MG63 (cell line): Measurements from ENCODE around the gene IFI16. TPM values are rescaled to one million over a fixed set of nuclear protein-coding genes. Genes with fewer than 3 reads are reported as not detected.
"Not testable (repeated sequence)": the region's sequence is repeated elsewhere in the genome, so short reads cannot be mapped to it uniquely, and the experiment has no call there.

Source experiments
- DNase-seq: peaks from one replicate; pipeline ENCODE4 v3.0.0-alpha.2; 2020
- H3K27me3 ChIP-seq: fragments of 250-450 bp; sonication (Bioruptor Pico); 2 replicates; pipeline ENCODE4 v1.5.1; 2020; ENCODE audit warnings: mild to moderate bottlenecking, moderate library complexity
- H3K36me3 ChIP-seq: fragments of 250-450 bp; sonication (Bioruptor Pico); 2 replicates; pipeline ENCODE4 v1.5.1; 2020; ENCODE audit warnings: mild to moderate bottlenecking, moderate library complexity
- H3K4me3 ChIP-seq: fragments of 250-450 bp; sonication (Bioruptor Pico); 2 replicates; pipeline ENCODE4 v1.5.1; 2020; ENCODE audit warnings: mild to moderate bottlenecking, moderate library complexity
- H3K9me3 ChIP-seq: fragments of 250-450 bp; sonication (Bioruptor Pico); 2 replicates; pipeline ENCODE4 v1.5.1; 2020; ENCODE audit warnings: mild to moderate bottlenecking, moderate library complexity
- total RNA-seq: library from RNA; depleted of rRNA; stranded (reverse); fragments of >200 nt; shearing (Covaris generic); gene quantifications from 2 replicates; pipeline ENCODE4 v1.2.3, GENCODE V29; 2014; ENCODE audit warnings: low replicate concordance

IFI16 gene
- total RNA-seq, 1 experiment from 2014 or later = 33.8 TPM

DNA sequence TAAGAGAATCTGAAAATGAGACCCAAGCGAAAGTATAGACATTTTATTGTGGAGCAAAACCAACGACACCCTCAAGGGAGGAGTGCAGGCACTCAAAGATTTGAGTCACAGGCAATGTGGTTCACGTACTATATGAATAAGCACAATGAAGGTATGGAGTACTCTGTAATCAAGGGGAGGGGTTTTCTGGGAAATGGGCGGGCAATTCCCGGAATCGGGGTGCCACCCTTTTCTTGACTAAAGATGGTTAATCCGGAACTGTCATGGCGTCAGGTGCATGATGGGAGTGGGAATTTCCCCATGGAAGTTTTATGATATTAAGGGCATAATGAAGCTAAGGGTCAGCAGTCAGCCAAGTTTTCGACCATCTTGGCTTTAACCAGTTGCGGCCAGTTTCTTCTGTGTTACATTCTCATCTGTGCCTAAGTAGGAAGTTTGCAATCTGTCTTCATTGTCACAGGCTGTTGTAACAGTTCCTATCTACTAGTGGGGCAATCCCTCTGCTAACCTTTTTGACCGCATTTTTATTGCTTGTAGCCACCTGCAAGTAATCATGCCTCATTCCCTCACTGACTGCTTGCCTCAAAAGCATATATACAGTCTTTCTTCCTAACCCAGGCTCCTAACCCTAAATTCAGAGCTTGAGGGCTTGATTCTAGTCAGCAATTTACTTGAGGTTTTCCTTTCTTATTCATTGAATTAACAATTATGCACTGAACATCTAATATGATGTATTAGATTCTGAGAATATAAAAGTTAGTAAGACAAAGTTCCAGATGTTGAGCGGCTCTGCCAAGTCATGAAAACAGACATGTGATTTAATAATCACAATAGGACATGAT lies 67.6 kb downstream of the IFI16 start:
- no peaks in the 10 kb centered on the region for H3K36me3 ChIP-seq
- peaks cover 9% of the 10 kb centered on the region for H3K27me3 ChIP-seq
- no peak overlapping the region for H3K4me3 ChIP-seq
- H3K9me3 ChIP-seq = no peaks in the 10 kb centered on the region
- peak; percentile 23 for DNase-seq

DNA sequence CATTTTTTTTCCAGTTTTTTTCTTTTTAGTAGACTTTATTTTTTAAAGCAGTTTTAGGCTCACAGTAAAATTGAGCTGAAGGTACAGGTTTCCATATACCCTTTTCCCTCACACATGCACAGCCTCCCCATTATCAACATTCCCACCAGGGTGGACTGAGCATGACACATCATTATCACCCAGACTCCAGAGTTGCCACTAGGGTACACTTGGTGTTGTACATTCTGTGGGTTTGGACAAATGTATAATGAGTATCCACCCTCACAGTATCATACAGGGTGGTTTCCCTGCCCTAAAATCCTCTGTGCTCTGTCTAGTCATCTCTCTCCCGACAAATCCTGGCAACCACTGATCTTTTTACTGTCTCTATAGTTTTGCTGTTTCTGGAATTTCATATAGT lies 69.8 kb downstream of the IFI16 start:
- Histone ChIP-seq H3K36me3 (no peaks in the 10 kb centered on the region), H3K9me3 (no peaks in the 10 kb centered on the region), H3K4me3 (no peak overlapping the region), H3K27me3 (peaks cover 9% of the 10 kb centered on the region)
- no peak for DNase-seq

DNA sequence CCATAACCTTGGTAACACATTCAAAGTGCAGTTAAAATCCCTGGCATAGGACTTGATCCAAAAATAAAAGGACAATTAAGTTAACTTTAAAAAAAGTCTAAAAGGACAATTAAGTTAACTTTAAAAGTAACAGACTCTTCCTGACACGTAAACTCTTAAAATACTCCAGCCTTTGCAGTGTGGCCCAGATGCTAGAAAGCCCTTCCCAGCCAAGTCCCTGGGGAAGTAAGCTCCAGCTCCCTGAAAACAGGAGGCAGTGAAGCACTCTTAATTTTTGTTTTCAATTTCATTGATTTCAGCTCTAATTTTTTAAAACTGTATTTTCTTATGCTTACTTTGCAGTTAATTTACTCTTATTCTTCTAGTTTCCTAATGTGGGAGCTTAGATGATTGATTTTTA lies 71.9 kb downstream of the IFI16 start:
- Histone ChIP-seq H3K36me3 (no peaks in the 10 kb centered on the region), H3K4me3 (no peak overlapping the region), H3K27me3 (peaks cover 9% of the 10 kb centered on the region; the same call in 1 of the 2 replicates), H3K9me3 (no peaks in the 10 kb centered on the region)
- no peak for DNase-seq

DNA sequence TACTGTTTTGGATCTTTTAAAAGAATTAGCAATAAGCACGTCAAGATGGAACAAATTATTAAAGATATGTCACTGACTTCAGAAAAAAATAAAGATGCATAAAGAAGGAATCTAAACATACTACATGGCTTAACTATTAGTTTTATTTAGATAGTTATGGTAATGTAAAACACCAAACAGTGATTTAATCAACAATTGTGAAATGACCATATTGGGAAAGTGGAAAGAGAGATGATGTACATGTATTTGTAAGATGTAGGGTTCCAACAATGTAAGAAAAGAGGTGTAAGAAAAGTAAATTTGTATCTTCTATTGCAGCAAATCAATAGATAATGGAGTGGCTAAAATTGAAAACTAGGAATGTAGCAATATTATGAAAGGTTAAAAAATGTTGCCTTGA lies 73.3 kb downstream of the IFI16 start:
- Histone ChIP-seq H3K4me3 (no peak overlapping the region), H3K36me3 (no peaks in the 10 kb centered on the region), H3K9me3 (no peaks in the 10 kb centered on the region), H3K27me3 (peaks cover 9% of the 10 kb centered on the region; the same call in 1 of the 2 replicates)
- no peak for DNase-seq

DNA sequence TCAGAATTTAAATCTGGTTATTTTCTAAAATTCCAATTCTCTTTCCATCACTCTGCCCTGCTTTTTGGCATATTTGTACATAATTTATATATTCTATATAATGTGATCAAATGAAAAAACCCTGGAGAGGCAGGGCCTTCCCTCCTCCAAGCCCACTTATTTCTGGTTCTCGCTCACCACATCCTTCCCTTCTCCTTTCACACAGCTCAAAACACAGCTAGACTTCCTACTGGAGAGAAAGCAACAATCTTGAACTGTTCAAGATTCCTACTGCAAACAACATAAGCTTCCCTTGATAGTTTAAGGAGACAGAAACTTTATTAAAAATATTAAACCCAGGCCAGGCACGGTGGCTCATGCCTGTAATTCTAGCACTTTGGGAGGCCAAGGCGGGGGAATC lies 74.4 kb downstream of the IFI16 start:
- Histone ChIP-seq H3K36me3 (no peaks in the 10 kb centered on the region), H3K9me3 (no peaks in the 10 kb centered on the region), H3K27me3 (peaks cover 9% of the 10 kb centered on the region; the same call in 1 of the 2 replicates), H3K4me3 (no peak overlapping the region)
- DNase-seq = no peak

DNA sequence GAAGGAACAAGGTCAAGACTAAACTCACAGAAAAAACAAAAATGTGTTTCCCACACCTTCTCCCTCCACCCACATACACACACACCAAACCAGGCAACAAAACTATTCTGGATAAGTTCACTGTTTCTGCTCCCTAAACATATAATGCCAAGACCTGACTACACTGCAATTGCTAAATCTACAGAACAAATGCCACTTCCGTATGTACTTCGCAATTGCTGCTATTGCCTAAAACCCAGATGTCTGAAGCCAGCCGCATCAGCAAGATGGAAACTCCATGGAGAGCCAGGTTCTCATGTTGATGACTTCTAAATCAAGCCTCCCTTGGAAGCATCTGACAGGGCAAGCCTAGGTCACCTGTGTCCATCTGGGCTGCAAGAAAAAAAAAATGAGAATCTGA lies 75.2 kb downstream of the IFI16 start:
- DNase-seq = no peak
- Histone ChIP-seq H3K9me3 (no peaks in the 10 kb centered on the region), H3K4me3 (no peak overlapping the region), H3K27me3 (peaks cover 7% of the 10 kb centered on the region; the same call in 1 of the 2 replicates), H3K36me3 (no peaks in the 10 kb centered on the region)

DNA sequence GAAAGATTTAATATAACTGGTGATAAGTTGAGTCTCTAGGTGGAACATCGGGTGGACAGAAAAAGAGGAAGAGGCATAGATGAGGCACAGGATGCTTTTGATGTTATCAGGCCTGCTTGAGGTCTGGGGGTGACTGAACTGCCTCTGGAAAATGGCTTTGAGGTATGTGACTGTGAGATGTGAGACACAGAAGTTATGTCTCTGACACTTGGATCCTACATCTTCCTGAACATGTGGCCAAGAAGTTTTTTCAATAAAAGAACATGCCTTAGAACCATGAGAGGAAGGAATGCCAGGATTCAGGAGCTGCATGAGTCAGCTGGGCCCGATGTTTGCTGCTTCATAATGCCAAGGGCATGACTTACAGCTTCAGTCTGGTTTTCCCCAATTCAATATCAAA lies 78.3 kb downstream of the IFI16 start:
- H3K4me3 ChIP-seq = no peak overlapping the region
- peak; percentile 68 for DNase-seq
- no peaks in the 10 kb centered on the region for H3K36me3 ChIP-seq
- no peaks in the 10 kb centered on the region for H3K27me3 ChIP-seq
- H3K9me3 ChIP-seq = no peaks in the 10 kb centered on the region; the same call in 1 of the 2 replicates

DNA sequence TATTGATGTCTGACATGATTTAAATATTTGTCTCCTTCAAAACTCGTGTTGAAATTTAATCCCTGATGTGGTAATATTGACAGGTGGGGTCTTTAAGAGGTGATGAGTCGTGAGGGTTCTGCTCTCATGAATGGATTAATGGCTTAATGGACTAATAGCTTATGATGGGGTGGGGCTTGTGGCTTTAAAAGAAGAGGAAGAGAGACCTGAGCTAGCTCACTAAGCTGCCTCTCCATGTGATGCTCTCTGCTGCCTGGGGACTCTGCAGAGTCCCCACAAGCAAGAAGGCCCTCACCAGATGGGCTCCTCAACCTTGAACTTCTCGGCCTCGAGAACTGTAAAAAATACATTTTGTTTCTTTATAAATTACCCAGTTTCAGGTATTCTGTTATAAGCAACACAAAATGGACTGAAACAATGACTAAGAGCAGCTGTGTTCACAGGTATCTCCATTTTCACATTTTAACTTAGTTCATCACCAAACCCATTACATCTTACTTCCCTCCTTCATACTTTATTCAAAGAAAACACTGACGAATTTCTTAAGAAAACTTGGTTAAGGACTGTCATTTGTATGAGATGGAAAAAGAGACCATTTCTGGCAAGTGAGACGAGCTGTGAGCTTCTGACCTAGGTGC lies 79.0 kb downstream of the IFI16 start:
- no peaks in the 10 kb centered on the region for H3K36me3 ChIP-seq
- no peak for DNase-seq
- no peaks in the 10 kb centered on the region; the same call in 1 of the 2 replicates for H3K9me3 ChIP-seq
- H3K27me3 ChIP-seq = no peaks in the 10 kb centered on the region
- no peak overlapping the region for H3K4me3 ChIP-seq

GRCh38 chr1:159089184-159089791 lies 79.6 kb downstream of the IFI16 start:
- H3K36me3 ChIP-seq = no peaks in the 10 kb centered on the region
- DNase-seq = no peak
- H3K27me3 ChIP-seq = no peaks in the 10 kb centered on the region

GRCh38 chr1:159090286-159091179 lies 80.8 kb downstream of the IFI16 start:
- Histone ChIP-seq H3K9me3 (no peaks in the 10 kb centered on the region; the same call in 1 of the 2 replicates), H3K36me3 (no peaks in the 10 kb centered on the region), H3K4me3 (no peak overlapping the region), H3K27me3 (no peaks in the 10 kb centered on the region)
- DNase-seq = no peak

More at GRCh38 chr1:159089184-159089791, 79.6 kb downstream of the IFI16 start:
- Histone ChIP-seq H3K4me3 (no peak overlapping the region), H3K9me3 (no peaks in the 10 kb centered on the region; the same call in 1 of the 2 replicates)

DNA sequence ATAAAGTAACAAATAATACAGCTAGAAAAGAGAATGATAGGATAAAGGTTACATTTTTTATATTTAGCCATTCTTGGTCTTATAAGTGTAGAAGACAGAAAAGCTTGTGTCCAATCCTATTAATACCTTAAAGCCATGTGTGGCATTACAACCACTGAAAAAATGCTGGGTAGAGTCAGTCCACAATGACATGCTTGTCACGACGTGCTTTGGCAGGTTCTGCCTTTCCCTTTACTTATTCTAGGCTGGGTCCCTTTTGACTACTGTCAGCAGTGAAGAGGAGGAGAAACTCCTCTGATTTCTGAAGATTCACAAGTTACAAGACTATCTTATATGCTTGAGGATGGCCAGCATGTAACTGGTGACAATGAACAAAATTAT lies 81.5 kb downstream of the IFI16 start:
- DNase-seq = no peak
- H3K27me3 ChIP-seq = no peaks in the 10 kb centered on the region; the same call in 1 of the 2 replicates
- H3K9me3 ChIP-seq = no peaks in the 10 kb centered on the region; the same call in 1 of the 2 replicates
- H3K36me3 ChIP-seq = no peaks in the 10 kb centered on the region
- H3K4me3 ChIP-seq = no peak overlapping the region

- no peak for DNase-seq
- no peak overlapping the region for H3K4me3 ChIP-seq
Measured at GRCh38 chr1:159091607-159092031, 81.9 kb downstream of the IFI16 start.

DNA sequence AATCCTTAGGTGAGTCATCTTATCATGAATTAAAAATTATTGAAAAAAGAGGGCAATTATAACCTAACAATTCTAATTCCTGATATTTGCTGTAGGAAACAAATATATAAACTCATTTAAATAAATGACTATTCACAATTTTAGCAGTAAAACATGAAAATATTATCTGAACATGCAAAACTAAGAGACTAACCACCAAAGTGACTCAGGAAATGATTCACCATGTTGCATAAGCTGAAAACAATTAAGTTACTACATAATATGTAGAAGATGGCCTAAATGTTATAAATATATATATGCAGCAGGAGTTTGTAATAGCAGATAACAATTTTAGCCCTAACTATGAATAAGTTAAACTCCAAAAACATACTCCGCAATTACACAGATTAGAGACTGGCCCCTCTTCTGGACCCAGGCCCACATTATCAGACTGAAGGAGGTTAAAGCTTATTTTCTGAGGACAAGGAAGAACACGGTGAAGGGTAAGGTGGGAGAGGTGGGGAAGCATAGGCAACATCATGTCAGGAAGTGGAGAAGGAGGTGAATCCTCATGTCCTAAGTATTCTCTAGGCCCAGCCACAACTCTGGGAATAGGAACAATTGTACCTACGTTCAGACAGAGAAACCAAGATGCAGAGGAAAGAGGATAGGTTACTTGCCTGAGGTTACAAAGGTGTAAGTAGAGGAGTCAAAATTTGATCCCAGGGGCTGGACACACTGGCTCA lies 82.5 kb downstream of the IFI16 start:
- H3K27me3 ChIP-seq = peaks cover 2% of the 10 kb centered on the region
- no peaks in the 10 kb centered on the region for H3K36me3 ChIP-seq
- no peak for DNase-seq
- no peaks in the 10 kb centered on the region; the same call in 1 of the 2 replicates for H3K9me3 ChIP-seq
- H3K4me3 ChIP-seq = no peak overlapping the region

More at GRCh38 chr1:159091607-159092031, 81.9 kb downstream of the IFI16 start:
- H3K36me3 ChIP-seq = no peaks in the 10 kb centered on the region
- no peaks in the 10 kb centered on the region; the same call in 1 of the 2 replicates for H3K9me3 ChIP-seq
- no peaks in the 10 kb centered on the region; the same call in 1 of the 2 replicates for H3K27me3 ChIP-seq

GRCh38 chr1:159098596-159098995 lies 88.9 kb downstream of the IFI16 start:
- Histone ChIP-seq H3K36me3 (no peaks in the 10 kb centered on the region), H3K27me3 (peaks cover 9% of the 10 kb centered on the region), H3K4me3 (no peak overlapping the region), H3K9me3 (no peaks in the 10 kb centered on the region)
- no peak for DNase-seq

DNA sequence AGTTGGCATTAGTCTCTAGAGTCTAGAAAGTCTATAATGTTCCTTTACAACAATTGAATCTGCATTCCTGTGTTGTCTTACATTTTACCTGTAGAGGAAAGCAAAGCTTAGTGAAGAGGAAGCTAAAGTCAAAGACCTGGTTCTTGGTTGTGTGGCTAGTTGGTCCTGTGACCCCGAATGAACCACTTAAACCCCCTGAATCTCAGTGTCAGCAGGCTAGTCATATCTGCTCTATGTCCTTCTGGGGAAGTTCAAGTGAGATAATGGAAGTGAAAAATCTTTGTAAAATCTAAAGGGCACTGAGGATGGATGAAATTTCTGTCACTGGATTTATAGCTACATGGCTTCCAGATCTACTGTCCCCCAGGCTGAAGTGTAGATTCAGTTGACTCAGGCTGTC lies 90.9 kb downstream of the IFI16 start:
- no peak for DNase-seq
- H3K9me3 ChIP-seq = no peaks in the 10 kb centered on the region
- H3K27me3 ChIP-seq = peaks cover 9% of the 10 kb centered on the region
- no peak overlapping the region for H3K4me3 ChIP-seq
- no peaks in the 10 kb centered on the region for H3K36me3 ChIP-seq

DNA sequence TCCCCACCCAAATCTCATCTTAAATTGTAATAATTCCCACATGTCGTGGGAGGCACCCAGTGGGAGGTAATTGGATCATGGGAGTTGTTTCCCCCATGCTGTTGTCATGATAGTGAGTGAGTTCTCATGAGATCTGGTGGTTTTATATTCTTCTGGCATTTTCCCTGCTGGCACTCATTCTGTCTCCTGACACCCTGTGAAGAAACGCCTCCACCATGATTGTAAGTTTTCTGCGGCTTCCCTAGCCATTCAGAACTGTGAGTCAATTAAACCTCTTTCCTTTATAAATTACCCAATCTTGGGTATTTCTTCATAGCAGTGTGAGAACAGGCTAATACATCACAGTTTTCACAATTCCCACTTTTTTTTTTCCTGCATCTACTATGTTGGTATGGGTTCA lies 93.3 kb downstream of the IFI16 start:
- not testable (repeated sequence) for H3K9me3 ChIP-seq, DNase-seq, H3K27me3 ChIP-seq, H3K36me3 ChIP-seq, H3K4me3 ChIP-seq
